ENCODE results near the gene SMARCE1.
A peak's percentile ranks its signal among the peaks of the same experiment; 100 is the strongest.

The SMARCE1 gene

DNA sequence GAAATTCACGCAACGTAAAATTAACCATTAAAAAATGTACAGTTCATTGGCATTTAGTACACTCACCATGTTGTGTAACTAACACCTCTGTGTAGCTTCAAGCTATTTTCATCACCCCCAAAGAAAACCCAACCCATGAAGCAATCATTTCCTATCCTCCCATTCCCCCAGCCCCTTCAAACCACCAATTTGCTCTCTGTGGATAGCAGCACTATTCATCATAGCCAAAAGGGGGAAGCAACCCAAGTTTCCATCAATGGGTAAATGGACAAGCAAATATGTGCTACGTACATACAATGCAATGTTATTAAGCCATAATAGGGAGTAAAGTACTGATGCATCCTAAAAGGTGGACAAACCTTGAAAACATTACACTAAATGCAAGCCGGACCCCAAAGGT, 28.3 kb upstream of the SMARCE1 start:
- Histone ChIP-seq H3K36me3 (ENCODE audit: control insufficient read depth in 2 of 2, insufficient read depth in 2 of 2, low read length in 2 of 2) (no peaks in the 10 kb centered on the region), H3K9ac (ENCODE audit: low read depth in 1 of 2, low read length in 2 of 2) (no peak overlapping the region), H3K27ac (ENCODE audit: low read depth in 2 of 2, low read length in 2 of 2) (no peak overlapping the region), H3K4me1 (ENCODE audit: control insufficient read depth in 2 of 2, insufficient read depth in 2 of 2, low read length in 2 of 2) (no peaks in the 10 kb centered on the region), H3K9me3 (ENCODE audit: control insufficient read depth in 2 of 2, low read length in 2 of 2) (no peaks in the 10 kb centered on the region), H3K27me3 (ENCODE audit: control insufficient read depth in 2 of 2, insufficient read depth in 2 of 2, low read length in 2 of 2) (peaks cover 10 to 18% of the 10 kb centered on the region in 2 donors), H3K4me3 (ENCODE audit: low read length in 2 of 2) (no peak overlapping the region)

DNA sequence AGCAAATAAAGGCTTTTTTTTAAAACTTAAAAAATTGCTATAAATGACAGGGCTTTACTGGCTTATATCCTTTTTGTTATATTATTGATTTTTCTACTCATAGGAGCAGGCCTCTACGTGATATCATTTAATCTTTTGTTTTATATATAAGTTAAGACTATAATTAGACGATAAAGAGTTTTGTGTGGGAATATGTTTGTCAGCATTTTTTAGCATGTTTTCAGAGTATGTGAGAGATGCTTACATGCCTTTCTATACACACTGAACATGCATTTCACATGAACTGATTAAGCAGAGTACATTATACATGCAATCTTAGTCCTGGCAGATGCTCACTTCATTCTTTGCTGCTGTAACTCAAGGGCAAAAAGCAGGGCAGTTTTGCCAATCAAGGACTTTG, 25.0 kb upstream of the SMARCE1 start:
- H3K4me1 ChIP-seq (ENCODE audit: control insufficient read depth in 2 of 2, insufficient read depth in 2 of 2, low read length in 2 of 2), result no peaks in the 10 kb centered on the region
- no peak overlapping the region for H3K9ac ChIP-seq (ENCODE audit: low read depth in 1 of 2, low read length in 2 of 2)
- H3K4me3 ChIP-seq (ENCODE audit: low read length in 2 of 2), result no peak overlapping the region
- no peak overlapping the region for H3K27ac ChIP-seq (ENCODE audit: low read depth in 2 of 2, low read length in 2 of 2)
- peaks cover 10 to 13% of the 10 kb centered on the region in 2 donors for H3K27me3 ChIP-seq (ENCODE audit: control insufficient read depth in 2 of 2, insufficient read depth in 2 of 2, low read length in 2 of 2)
- H3K36me3 ChIP-seq (ENCODE audit: control insufficient read depth in 2 of 2, insufficient read depth in 2 of 2, low read length in 2 of 2), result no peaks in the 10 kb centered on the region
- no peaks in the 10 kb centered on the region for H3K9me3 ChIP-seq (ENCODE audit: control insufficient read depth in 2 of 2, low read length in 2 of 2)

DNA sequence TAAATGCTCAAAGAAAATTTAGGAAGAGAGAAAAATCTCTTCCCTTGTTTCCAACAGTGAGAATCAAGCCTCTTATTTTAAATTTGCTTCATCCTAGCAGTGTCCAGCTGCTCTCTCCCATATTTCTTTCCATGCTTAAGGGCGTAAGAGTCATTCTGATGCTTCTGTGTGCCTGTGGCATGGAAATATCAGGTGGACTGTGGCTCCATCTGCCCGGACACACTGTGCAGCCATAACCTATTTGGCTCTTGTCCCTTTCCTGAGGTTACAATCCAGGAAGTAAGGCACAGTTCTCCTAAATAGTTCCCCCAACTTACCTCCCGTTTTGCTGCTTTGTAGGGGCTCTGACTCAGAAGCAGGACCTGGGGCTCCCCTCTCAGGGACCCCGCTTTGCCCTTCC, 23.7 kb upstream of the SMARCE1 start:
- Histone ChIP-seq H3K36me3 (ENCODE audit: control insufficient read depth in 2 of 2, insufficient read depth in 2 of 2, low read length in 2 of 2) (no peaks in the 10 kb centered on the region), H3K4me1 (ENCODE audit: control insufficient read depth in 2 of 2, insufficient read depth in 2 of 2, low read length in 2 of 2) (no peaks in the 10 kb centered on the region), H3K9ac (ENCODE audit: low read depth in 1 of 2, low read length in 2 of 2) (no peak overlapping the region), H3K27ac (ENCODE audit: low read depth in 2 of 2, low read length in 2 of 2) (no peak overlapping the region), H3K27me3 (ENCODE audit: control insufficient read depth in 2 of 2, insufficient read depth in 2 of 2, low read length in 2 of 2) (peaks cover 5 to 7% of the 10 kb centered on the region in 2 donors), H3K9me3 (ENCODE audit: control insufficient read depth in 2 of 2, low read length in 2 of 2) (no peaks in the 10 kb centered on the region), H3K4me3 (ENCODE audit: low read length in 2 of 2) (no peak overlapping the region)

DNA sequence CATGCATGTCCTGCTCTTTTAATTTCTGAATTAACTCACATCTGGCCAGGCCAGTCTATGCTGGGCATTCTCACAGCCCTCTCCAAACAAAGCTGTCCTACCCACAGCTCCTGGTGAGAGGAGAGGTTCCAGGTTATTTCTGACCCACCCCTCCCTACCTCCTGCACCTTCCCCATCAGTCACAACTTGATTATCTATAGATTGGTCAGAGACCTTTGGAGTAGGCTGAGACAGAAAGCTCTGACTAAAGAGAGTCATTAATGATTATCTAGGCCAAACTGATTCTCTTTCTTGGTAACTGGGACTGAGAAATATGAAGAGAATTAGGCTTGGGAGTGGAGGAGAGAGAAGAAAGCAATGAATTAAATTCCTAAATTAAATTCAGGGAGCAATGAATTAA, 18.7 kb upstream of the SMARCE1 start:
- Histone ChIP-seq H3K27me3 (ENCODE audit: control insufficient read depth in 2 of 2, insufficient read depth in 2 of 2, low read length in 2 of 2) (peaks cover 12 to 18% of the 10 kb centered on the region in 2 donors), H3K9me3 (ENCODE audit: control insufficient read depth in 2 of 2, low read length in 2 of 2) (no peaks in the 10 kb centered on the region), H3K36me3 (ENCODE audit: control insufficient read depth in 2 of 2, insufficient read depth in 2 of 2, low read length in 2 of 2) (no peaks in the 10 kb centered on the region), H3K4me1 (ENCODE audit: control insufficient read depth in 2 of 2, insufficient read depth in 2 of 2, low read length in 2 of 2) (no peaks in the 10 kb centered on the region), H3K4me3 (ENCODE audit: low read length in 2 of 2) (no peak overlapping the region), H3K27ac (ENCODE audit: low read depth in 2 of 2, low read length in 2 of 2) (no peak overlapping the region), H3K9ac (ENCODE audit: low read depth in 1 of 2, low read length in 2 of 2) (no peak overlapping the region)

- peaks cover 12 to 18% of the 10 kb centered on the region in 2 donors for H3K27me3 ChIP-seq (ENCODE audit: control insufficient read depth in 2 of 2, insufficient read depth in 2 of 2, low read length in 2 of 2)
- H3K36me3 ChIP-seq (ENCODE audit: control insufficient read depth in 2 of 2, insufficient read depth in 2 of 2, low read length in 2 of 2), result no peaks in the 10 kb centered on the region
- H3K9me3 ChIP-seq (ENCODE audit: control insufficient read depth in 2 of 2, low read length in 2 of 2), result no peaks in the 10 kb centered on the region
- H3K27ac ChIP-seq (ENCODE audit: low read depth in 2 of 2, low read length in 2 of 2), result no peak within 1 kb of the TSS
- no peak within 1 kb of the TSS for H3K9ac ChIP-seq (ENCODE audit: low read depth in 1 of 2, low read length in 2 of 2)
- no peaks in the 10 kb centered on the region for H3K4me1 ChIP-seq (ENCODE audit: control insufficient read depth in 2 of 2, insufficient read depth in 2 of 2, low read length in 2 of 2)
- H3K4me3 ChIP-seq (ENCODE audit: low read length in 2 of 2), result peak within 1 kb of the TSS; percentile 17 to 55
Measured at GRCh38 chr17:40664582-40665333, 17.1 kb upstream of the SMARCE1 start, which contains the start of gene KRT222. Gene KRT222 (minus strand): TSS chr17:40665177. CDS start chr17:40665099, 78 bp downstream.

GRCh38 chr17:40663252-40663651, 15.6 kb upstream of the SMARCE1 start:
- no peaks in the 10 kb centered on the region for H3K4me1 ChIP-seq (ENCODE audit: control insufficient read depth in 2 of 2, insufficient read depth in 2 of 2, low read length in 2 of 2)
- H3K27me3 ChIP-seq (ENCODE audit: control insufficient read depth in 2 of 2, insufficient read depth in 2 of 2, low read length in 2 of 2), result peaks cover 12 to 21% of the 10 kb centered on the region in 2 donors
- H3K36me3 ChIP-seq (ENCODE audit: control insufficient read depth in 2 of 2, insufficient read depth in 2 of 2, low read length in 2 of 2), result no peaks in the 10 kb centered on the region
- H3K9ac ChIP-seq (ENCODE audit: low read depth in 1 of 2, low read length in 2 of 2), result no peak overlapping the region
- H3K9me3 ChIP-seq (ENCODE audit: control insufficient read depth in 2 of 2, low read length in 2 of 2), result no peaks in the 10 kb centered on the region
- no peak overlapping the region for H3K27ac ChIP-seq (ENCODE audit: low read depth in 2 of 2, low read length in 2 of 2)
- H3K4me3 ChIP-seq (ENCODE audit: low read length in 2 of 2), result no peak overlapping the region

- H3K4me3 ChIP-seq (ENCODE audit: low read length in 2 of 2), result no peak overlapping the region
- H3K9ac ChIP-seq (ENCODE audit: low read depth in 1 of 2, low read length in 2 of 2), result no peak overlapping the region
- no peaks in the 10 kb centered on the region for H3K9me3 ChIP-seq (ENCODE audit: control insufficient read depth in 2 of 2, low read length in 2 of 2)
- H3K27me3 ChIP-seq (ENCODE audit: control insufficient read depth in 2 of 2, insufficient read depth in 2 of 2, low read length in 2 of 2), result peaks cover 10 to 13% of the 10 kb centered on the region in 2 donors
- no peaks in the 10 kb centered on the region for H3K36me3 ChIP-seq (ENCODE audit: control insufficient read depth in 2 of 2, insufficient read depth in 2 of 2, low read length in 2 of 2)
- H3K4me1 ChIP-seq (ENCODE audit: control insufficient read depth in 2 of 2, insufficient read depth in 2 of 2, low read length in 2 of 2), result no peaks in the 10 kb centered on the region
- no peak overlapping the region for H3K27ac ChIP-seq (ENCODE audit: low read depth in 2 of 2, low read length in 2 of 2)
Measured at GRCh38 chr17:40659911-40660310, 12.3 kb upstream of the SMARCE1 start.

GRCh38 chr17:40658396-40658795, 10.8 kb upstream of the SMARCE1 start:
- Histone ChIP-seq H3K4me3 (ENCODE audit: low read length in 2 of 2) (no peak overlapping the region), H3K9ac (ENCODE audit: low read depth in 1 of 2, low read length in 2 of 2) (no peak overlapping the region), H3K36me3 (ENCODE audit: control insufficient read depth in 2 of 2, insufficient read depth in 2 of 2, low read length in 2 of 2) (no peaks in the 10 kb centered on the region), H3K4me1 (ENCODE audit: control insufficient read depth in 2 of 2, insufficient read depth in 2 of 2, low read length in 2 of 2) (no peaks in the 10 kb centered on the region), H3K9me3 (ENCODE audit: control insufficient read depth in 2 of 2, low read length in 2 of 2) (no peaks in the 10 kb centered on the region), H3K27ac (ENCODE audit: low read depth in 2 of 2, low read length in 2 of 2) (no peak overlapping the region), H3K27me3 (ENCODE audit: control insufficient read depth in 2 of 2, insufficient read depth in 2 of 2, low read length in 2 of 2) (peaks cover 6 to 7% of the 10 kb centered on the region in 2 donors)

- no peak overlapping the region for H3K9ac ChIP-seq (ENCODE audit: low read depth in 1 of 2, low read length in 2 of 2)
Measured at GRCh38 chr17:40651939-40652338, 4.3 kb upstream of the SMARCE1 start.

GRCh38 chr17:40648384-40648968, 858 bp upstream of the SMARCE1 start:
- Histone ChIP-seq H3K9ac (ENCODE audit: low read depth in 1 of 2, low read length in 2 of 2) (peak overlapping the region; percentile 96), H3K27me3 (ENCODE audit: control insufficient read depth in 2 of 2, insufficient read depth in 2 of 2, low read length in 2 of 2) (no peaks in the 10 kb centered on the region), H3K4me3 (ENCODE audit: low read length in 2 of 2) (peak overlapping the region; percentile 78 to 95)

More at GRCh38 chr17:40651939-40652338, 4.3 kb upstream of the SMARCE1 start:
- Histone ChIP-seq H3K4me1 (ENCODE audit: control insufficient read depth in 2 of 2, insufficient read depth in 2 of 2, low read length in 2 of 2) (peaks cover 7 to 12% of the 10 kb centered on the region in 2 donors), H3K36me3 (ENCODE audit: control insufficient read depth in 2 of 2, insufficient read depth in 2 of 2, low read length in 2 of 2) (no peaks in the 10 kb centered on the region), H3K27me3 (ENCODE audit: control insufficient read depth in 2 of 2, insufficient read depth in 2 of 2, low read length in 2 of 2) (no peaks in the 10 kb centered on the region), H3K27ac (ENCODE audit: low read depth in 2 of 2, low read length in 2 of 2) (no peak overlapping the region), H3K4me3 (ENCODE audit: low read length in 2 of 2) (no peak overlapping the region), H3K9me3 (ENCODE audit: control insufficient read depth in 2 of 2, low read length in 2 of 2) (no peaks in the 10 kb centered on the region)

More at GRCh38 chr17:40648384-40648968, 858 bp upstream of the SMARCE1 start:
- Histone ChIP-seq H3K9me3 (ENCODE audit: control insufficient read depth in 2 of 2, low read length in 2 of 2) (no peaks in the 10 kb centered on the region), H3K36me3 (ENCODE audit: control insufficient read depth in 2 of 2, insufficient read depth in 2 of 2, low read length in 2 of 2) (peaks cover 4 to 7% of the 10 kb centered on the region in 2 donors), H3K4me1 (ENCODE audit: control insufficient read depth in 2 of 2, insufficient read depth in 2 of 2, low read length in 2 of 2) (peaks cover 14 to 17% of the 10 kb centered on the region in 2 donors), H3K27ac (ENCODE audit: low read depth in 2 of 2, low read length in 2 of 2) (peak overlapping the region; percentile 96 to 99)

Data from mucosa of rectum (tissue), 2 donors.